ENCODE results near the gene ADAMTS9.

The ADAMTS9 gene

GRCh38 chr3:64705946-64706345 is 18.1 kb upstream of the ADAMTS9 start:
- Histone ChIP-seq H3K79me1 (replicated peaks; ENCODE audit: low read length, poor library complexity, severe bottlenecking) (peaks cover 2% of the 10 kb centered on the region), H3K27me3 (ENCODE audit: control insufficient read depth in 1 of 2, insufficient read depth in 1 of 2, low read length in 2 of 2) (no peaks in the 10 kb centered on the region), H4K8ac (ENCODE audit: low read length) (no peak overlapping the region), H3K9ac (ENCODE audit: low read length) (no peak overlapping the region), H4K91ac (ENCODE audit: low read length) (no peak overlapping the region), H3K27ac (ENCODE audit: low read length, poor library complexity, severe bottlenecking) (no peak overlapping the region), H3K23ac (ENCODE audit: low read length in 2 of 2) (no peak overlapping the region), H3K4ac (ENCODE audit: low read depth in 1 of 2, low read length in 2 of 2) (no peak overlapping the region), H2AFZ (ENCODE audit: low read depth, low read length) (no peak overlapping the region), H3K18ac (ENCODE audit: low read depth in 1 of 2, low read length in 2 of 2) (no peak overlapping the region), H2BK12ac (ENCODE audit: low read length in 2 of 2) (no peak overlapping the region), H3K4me3 (ENCODE audit: insufficient read depth in 1 of 2, low read depth in 1 of 2, low read length in 2 of 2) (no peak overlapping the region), H2BK15ac (ENCODE audit: low read depth, poor library complexity, severe bottlenecking) (no peak overlapping the region), H3K14ac (ENCODE audit: low read length in 2 of 2) (no peak overlapping the region), H3K9me3 (ENCODE audit: control insufficient read depth, low read length) (no peaks in the 10 kb centered on the region), H2BK120ac (ENCODE audit: low read depth, low read length) (no peak overlapping the region), H3K4me2 (ENCODE audit: low read length, poor library complexity, severe bottlenecking) (no peak overlapping the region), H2BK5ac (ENCODE audit: low read depth, low read length, poor library complexity, severe bottlenecking) (no peak overlapping the region), H3K36me3 (ENCODE audit: control insufficient read depth in 1 of 2, insufficient read depth in 2 of 2, low read depth in 1 of 2, low read length in 2 of 2) (no peaks in the 10 kb centered on the region), H3K4me1 (ENCODE audit: control insufficient read depth, insufficient read depth, low read depth, low read length) (no peaks in the 10 kb centered on the region), H2AK5ac (ENCODE audit: low read length, severe bottlenecking) (no peak overlapping the region)
- WGBS: no CpG with 5 or more reads among the region's 2 CpGs
- DNase-seq: no peak

- no peaks in the 10 kb centered on the region for H3K79me1 ChIP-seq (replicated peaks; ENCODE audit: low read length, poor library complexity, severe bottlenecking)
- WGBS: 90% methylated on average over 2 of the region's 2 CpGs
- no peak overlapping the region for H3K18ac ChIP-seq (ENCODE audit: low read depth in 1 of 2, low read length in 2 of 2)
- no peak overlapping the region for H2BK120ac ChIP-seq (ENCODE audit: low read depth, low read length)
- H3K23ac ChIP-seq (ENCODE audit: low read length in 2 of 2): no peak overlapping the region
- no peak overlapping the region for H3K27ac ChIP-seq (ENCODE audit: low read length, poor library complexity, severe bottlenecking)
- H3K9ac ChIP-seq (ENCODE audit: low read length): no peak overlapping the region
- no peak overlapping the region for H2BK12ac ChIP-seq (ENCODE audit: low read length in 2 of 2)
- H4K91ac ChIP-seq (ENCODE audit: low read length): no peak overlapping the region
- H3K9me3 ChIP-seq (ENCODE audit: control insufficient read depth, low read length): peaks cover 6% of the 10 kb centered on the region
- H2BK5ac ChIP-seq (ENCODE audit: low read depth, low read length, poor library complexity, severe bottlenecking): no peak overlapping the region
- H3K14ac ChIP-seq (ENCODE audit: low read length in 2 of 2): no peak overlapping the region
- no peak overlapping the region for H3K4me2 ChIP-seq (ENCODE audit: low read length, poor library complexity, severe bottlenecking)
- H3K4ac ChIP-seq (ENCODE audit: low read depth in 1 of 2, low read length in 2 of 2): no peak overlapping the region
- H2AFZ ChIP-seq (ENCODE audit: low read depth, low read length): no peak overlapping the region
- no peak for DNase-seq
- H3K4me1 ChIP-seq (ENCODE audit: control insufficient read depth, insufficient read depth, low read depth, low read length): no peaks in the 10 kb centered on the region
- H2BK15ac ChIP-seq (ENCODE audit: low read depth, poor library complexity, severe bottlenecking): no peak overlapping the region
- no peak overlapping the region for H4K8ac ChIP-seq (ENCODE audit: low read length)
- H2AK5ac ChIP-seq (ENCODE audit: low read length, severe bottlenecking): no peak overlapping the region
- H3K36me3 ChIP-seq (ENCODE audit: control insufficient read depth in 1 of 2, insufficient read depth in 2 of 2, low read depth in 1 of 2, low read length in 2 of 2): no peaks in the 10 kb centered on the region
- H3K27me3 ChIP-seq (ENCODE audit: control insufficient read depth in 1 of 2, insufficient read depth in 1 of 2, low read length in 2 of 2): no peaks in the 10 kb centered on the region
- H3K4me3 ChIP-seq (ENCODE audit: insufficient read depth in 1 of 2, low read depth in 1 of 2, low read length in 2 of 2): no peak overlapping the region
These were observed 9.1 kb upstream of the ADAMTS9 start for GRCh38 chr3:64696896-64697295.

GRCh38 chr3:64694114-64694513 is 6.3 kb upstream of the ADAMTS9 start:
- Histone ChIP-seq H4K91ac (ENCODE audit: low read length) (no peak overlapping the region), H3K9me3 (ENCODE audit: control insufficient read depth, low read length) (no peaks in the 10 kb centered on the region), H3K14ac (ENCODE audit: low read length in 2 of 2) (no peak overlapping the region)

GRCh38 chr3:64693031-64693430 is 5.2 kb upstream of the ADAMTS9 start:
- no peak overlapping the region for H3K4ac ChIP-seq (ENCODE audit: low read depth in 1 of 2, low read length in 2 of 2)
- 94% methylated on average over 3 of the region's 3 CpGs for WGBS
- no peak overlapping the region for H3K9ac ChIP-seq (ENCODE audit: low read length)
- H3K23ac ChIP-seq (ENCODE audit: low read length in 2 of 2): no peak overlapping the region
- H2BK120ac ChIP-seq (ENCODE audit: low read depth, low read length): no peak overlapping the region
- no peak overlapping the region for H3K4me3 ChIP-seq (ENCODE audit: insufficient read depth in 1 of 2, low read depth in 1 of 2, low read length in 2 of 2)
- H2BK15ac ChIP-seq (ENCODE audit: low read depth, poor library complexity, severe bottlenecking): no peak overlapping the region
- no peak overlapping the region for H2AFZ ChIP-seq (ENCODE audit: low read depth, low read length)
- H2BK5ac ChIP-seq (ENCODE audit: low read depth, low read length, poor library complexity, severe bottlenecking): no peak overlapping the region
- no peak for DNase-seq
- no peak overlapping the region for H3K18ac ChIP-seq (ENCODE audit: low read depth in 1 of 2, low read length in 2 of 2)
- no peak overlapping the region for H3K4me2 ChIP-seq (ENCODE audit: low read length, poor library complexity, severe bottlenecking)
- no peak overlapping the region for H4K8ac ChIP-seq (ENCODE audit: low read length)
- no peak overlapping the region for H2BK12ac ChIP-seq (ENCODE audit: low read length in 2 of 2)
- no peak overlapping the region for H2AK5ac ChIP-seq (ENCODE audit: low read length, severe bottlenecking)
- H3K14ac ChIP-seq (ENCODE audit: low read length in 2 of 2): no peak overlapping the region
- H3K27me3 ChIP-seq (ENCODE audit: control insufficient read depth in 1 of 2, insufficient read depth in 1 of 2, low read length in 2 of 2): no peaks in the 10 kb centered on the region
- H3K27ac ChIP-seq (ENCODE audit: low read length, poor library complexity, severe bottlenecking): no peak overlapping the region
- no peaks in the 10 kb centered on the region for H3K36me3 ChIP-seq (ENCODE audit: control insufficient read depth in 1 of 2, insufficient read depth in 2 of 2, low read depth in 1 of 2, low read length in 2 of 2)
- H3K79me1 ChIP-seq (replicated peaks; ENCODE audit: low read length, poor library complexity, severe bottlenecking): peaks cover 4% of the 10 kb centered on the region
- H3K9me3 ChIP-seq (ENCODE audit: control insufficient read depth, low read length): no peaks in the 10 kb centered on the region
- H4K91ac ChIP-seq (ENCODE audit: low read length): no peak overlapping the region
- peaks cover 3% of the 10 kb centered on the region for H3K4me1 ChIP-seq (ENCODE audit: control insufficient read depth, insufficient read depth, low read depth, low read length)

More at GRCh38 chr3:64694114-64694513, 6.3 kb upstream of the ADAMTS9 start:
- H4K8ac ChIP-seq (ENCODE audit: low read length): no peak overlapping the region
- H2BK15ac ChIP-seq (ENCODE audit: low read depth, poor library complexity, severe bottlenecking): no peak overlapping the region
- H2BK120ac ChIP-seq (ENCODE audit: low read depth, low read length): no peak overlapping the region
- H3K36me3 ChIP-seq (ENCODE audit: control insufficient read depth in 1 of 2, insufficient read depth in 2 of 2, low read depth in 1 of 2, low read length in 2 of 2): no peaks in the 10 kb centered on the region
- no peak overlapping the region for H3K27ac ChIP-seq (ENCODE audit: low read length, poor library complexity, severe bottlenecking)
- no peak overlapping the region for H2AFZ ChIP-seq (ENCODE audit: low read depth, low read length)
- no peaks in the 10 kb centered on the region for H3K27me3 ChIP-seq (ENCODE audit: control insufficient read depth in 1 of 2, insufficient read depth in 1 of 2, low read length in 2 of 2)
- no peak overlapping the region for H3K4me3 ChIP-seq (ENCODE audit: insufficient read depth in 1 of 2, low read depth in 1 of 2, low read length in 2 of 2)
- H3K23ac ChIP-seq (ENCODE audit: low read length in 2 of 2): no peak overlapping the region
- H3K4me1 ChIP-seq (ENCODE audit: control insufficient read depth, insufficient read depth, low read depth, low read length): no peaks in the 10 kb centered on the region
- H3K9ac ChIP-seq (ENCODE audit: low read length): no peak overlapping the region
- 100% methylated on average over 1 of the region's 2 CpGs for WGBS
- H3K18ac ChIP-seq (ENCODE audit: low read depth in 1 of 2, low read length in 2 of 2): no peak overlapping the region
- no peak for DNase-seq
- no peak overlapping the region for H2BK5ac ChIP-seq (ENCODE audit: low read depth, low read length, poor library complexity, severe bottlenecking)
- no peak overlapping the region for H2BK12ac ChIP-seq (ENCODE audit: low read length in 2 of 2)
- no peak overlapping the region for H2AK5ac ChIP-seq (ENCODE audit: low read length, severe bottlenecking)
- H3K79me1 ChIP-seq (replicated peaks; ENCODE audit: low read length, poor library complexity, severe bottlenecking): peaks cover 3% of the 10 kb centered on the region
- no peak overlapping the region for H3K4me2 ChIP-seq (ENCODE audit: low read length, poor library complexity, severe bottlenecking)
- H3K4ac ChIP-seq (ENCODE audit: low read depth in 1 of 2, low read length in 2 of 2): no peak overlapping the region
